Smooth muscle cell (in vitro differentiated cells): ENCODE measurements around the gene PPP1R14B. TPM values are rescaled to one million over a fixed set of nuclear protein-coding genes. Genes with fewer than 3 reads are reported as not detected.

Experiments
- DNase-seq: peaks from one replicate; lab custom pipeline; 2025; ENCODE audit not compliant: unreplicated experiment; lab: John Stamatoyannopoulos, UW
- H2AFZ ChIP-seq: fragments of 200-600 bp; sonication (generic); 2 replicates; pipeline ENCODE4 v1.6.0; 2016; ENCODE audit warnings: antibody characterized with exemption, low read depth, mild to moderate bottlenecking
- H3F3A ChIP-seq: fragments of 200-600 bp; sonication (generic); 2 replicates; pipeline ENCODE4 v1.6.0; 2017; ENCODE audit warnings: antibody characterized with exemption, low read depth
- H3K27ac ChIP-seq: fragments of 200-600 bp; sonication (generic); 2 replicates; pipeline ENCODE4 v1.5.1; 2016; ENCODE audit warnings: low read depth, mild to moderate bottlenecking
- H3K27me3 ChIP-seq: fragments of 200-600 bp; sonication (generic); 2 replicates; pipeline ENCODE4 v1.6.1; 2016; ENCODE audit warnings: low read depth, mild to moderate bottlenecking
- H3K36me3 ChIP-seq: fragments of 200-600 bp; sonication (generic); 2 replicates; pipeline ENCODE4 v1.5.1; 2016; ENCODE audit warnings: low read depth
- H3K4me1 ChIP-seq: fragments of 200-600 bp; sonication (generic); 2 replicates; pipeline ENCODE4 v1.5.1; 2016; ENCODE audit warnings: low read depth
- H3K4me2 ChIP-seq: fragments of 200-600 bp; sonication (generic); 2 replicates; pipeline ENCODE4 v1.6.0; 2016; ENCODE audit warnings: mild to moderate bottlenecking
- H3K4me3 ChIP-seq: fragments of 200-600 bp; sonication (generic); 2 replicates; pipeline ENCODE4 v1.5.1; 2016; ENCODE audit warnings: mild to moderate bottlenecking
- H3K79me2 ChIP-seq: fragments of 200-600 bp; sonication (generic); 2 replicates; pipeline ENCODE4 v1.6.0; 2016; ENCODE audit warnings: low read depth, mild to moderate bottlenecking
- H3K9ac ChIP-seq: fragments of 200-600 bp; sonication (generic); 2 replicates; pipeline ENCODE4 v1.6.0; 2016; ENCODE audit warnings: low read depth
- H3K9me3 ChIP-seq: fragments of 200-600 bp; sonication (generic); replicated peaks from 2 replicates; pipeline ENCODE4 v1.5.1; 2016; ENCODE audit warnings: low read depth
- H4K20me1 ChIP-seq: fragments of 200-600 bp; sonication (generic); 2 replicates; pipeline ENCODE4 v1.6.0; 2016; ENCODE audit warnings: low read depth
- CTCF ChIP-seq: fragments of 200-600 bp; sonication (generic); IDR thresholded peaks from 2 replicates; pipeline ENCODE4 v1.5.1; 2017; ENCODE audit warnings: borderline replicate concordance, mild to moderate bottlenecking, antibody characterized with exemption; ENCODE audit not compliant: insufficient read depth, poor library complexity, severe bottlenecking
- WGBS: methylation state at CpG from one replicate; pipeline ENCODE4 v1.1.7; 2016; ENCODE audit warnings: low lambda C conversion rate; 5-methylcytosine and 5-hydroxymethylcytosine counted together
- polyA plus RNA-seq: library from polyadenylated mRNA; unstranded; fragments of >200 nt; fragmentation: Nextera tagmentation; extraction: Ambion mirVana; gene quantifications from 2 replicates; pipeline ENCODE4 v1.2.1, GENCODE V29; 2016
- total RNA-seq: library from RNA; depleted of rRNA; stranded (reverse); fragments of >200 nt; gene quantifications from 2 replicates; pipeline ENCODE4 v1.2.3, GENCODE V29; 2014

PPP1R14B gene
- total and polyA plus RNA-seq, 2 experiments from 2014 or later: 242 to 530 TPM

- Histone ChIP-seq H3F3A (no peaks in the 10 kb centered on the region), H3K36me3 (no peaks in the 10 kb centered on the region), H3K9ac (peak overlapping the region; percentile 93), H3K9me3 (no peaks in the 10 kb centered on the region), H3K4me1 (peaks cover 11% of the 10 kb centered on the region), H2AFZ (no peak overlapping the region), H3K27me3 (peaks cover 16% of the 10 kb centered on the region), H4K20me1 (peaks cover 10% of the 10 kb centered on the region), H3K79me2 (peaks cover 15% of the 10 kb centered on the region), H3K4me3 (peak overlapping the region; percentile 92), H3K4me2 (peak overlapping the region; percentile 91), H3K27ac (no peak overlapping the region)
- 36% methylated on average over 37 of the region's 40 CpGs for WGBS
- DNase-seq: no peak
- TF ChIP-seq CTCF: no peak
Measured at GRCh38 chr11:64285885-64286800, 39.4 kb upstream of the PPP1R14B start.

- Histone ChIP-seq H3K4me3 (peak within 1 kb of the TSS; percentile 92), H3K27ac (peak within 1 kb of the TSS; percentile 91), H4K20me1 (peaks cover 4% of the 10 kb centered on the region), H3K27me3 (peaks cover 7% of the 10 kb centered on the region), H3K79me2 (peaks cover 15% of the 10 kb centered on the region), H2AFZ (peak within 1 kb of the TSS; percentile 56), H3F3A (no peaks in the 10 kb centered on the region), H3K36me3 (no peaks in the 10 kb centered on the region), H3K9me3 (no peaks in the 10 kb centered on the region), H3K4me1 (peaks cover 11% of the 10 kb centered on the region), H3K4me2 (peak within 1 kb of the TSS; percentile 91), H3K9ac (peak within 1 kb of the TSS; percentile 93)
- no peak for TF ChIP-seq CTCF
- WGBS: under 1% methylated on average over 47 of the region's 102 CpGs
- DNase-seq: peak; percentile 95
Measured at GRCh38 chr11:64284962-64285884, 38.5 kb upstream of the PPP1R14B start, which contains the start of gene GPR137. Gene GPR137 (plus strand): TSS chr11:64285848. CDS start chr11:64286525, 677 bp downstream.

GRCh38 chr11:64284048-64284961 is 37.6 kb upstream of the PPP1R14B start, which contains the start of gene BAD:
Gene BAD (minus strand): TSS chr11:64284665. CDS start chr11:64284368, 297 bp downstream.
- peaks cover 11% of the 10 kb centered on the region for H3K4me1 ChIP-seq
- no peaks in the 10 kb centered on the region for H3K27me3 ChIP-seq
- peaks cover 15% of the 10 kb centered on the region for H3K79me2 ChIP-seq
- H3K9ac ChIP-seq: peak within 1 kb of the TSS; percentile 93
- WGBS: 8% methylated on average over 25 of the region's 44 CpGs
- H3K4me2 ChIP-seq: peak within 1 kb of the TSS; percentile 91
- no peak for TF ChIP-seq CTCF
- peak; percentile 84 for DNase-seq
- H3K9me3 ChIP-seq: no peaks in the 10 kb centered on the region
- peak within 1 kb of the TSS; percentile 73 for H2AFZ ChIP-seq
- peak within 1 kb of the TSS; percentile 91 for H3K27ac ChIP-seq
- H3K4me3 ChIP-seq: peak within 1 kb of the TSS; percentile 92
- no peaks in the 10 kb centered on the region for H3K36me3 ChIP-seq
- H3F3A ChIP-seq: no peaks in the 10 kb centered on the region
- H4K20me1 ChIP-seq: no peaks in the 10 kb centered on the region
